Activated CD8-positive, alpha-beta memory T cell treated with anti-CD3 and anti-CD28 coated beads, Interleukin-2, amount 50 U/mL, for 48 hours (primary cell): Measurements from ENCODE around the gene DOK7.
"Not testable (repeated sequence)": the region's sequence is repeated elsewhere in the genome, so short reads cannot be mapped to it uniquely, and the experiment has no call there.

Source experiments
- DNase-seq: peaks from one replicate; pipeline ENCODE4 v3.0.0-alpha.2; 2020

Gene DOK7

GRCh38 chr4:3443750-3444309, 19.3 kb upstream of the DOK7 start:
- DNase-seq = no peak

- no peak for DNase-seq
These were observed 18.6 kb upstream of the DOK7 start for GRCh38 chr4:3444351-3445110.

GRCh38 chr4:3445111-3445820, 17.8 kb upstream of the DOK7 start:
- DNase-seq = no peak

GRCh38 chr4:3445829-3446545, 17.1 kb upstream of the DOK7 start:
- no peak for DNase-seq

GRCh38 chr4:3446631-3447320, 16.3 kb upstream of the DOK7 start:
- no peak for DNase-seq

- DNase-seq = no peak
These were observed 15.4 kb upstream of the DOK7 start for GRCh38 chr4:3447431-3448395.

- DNase-seq = no peak
These were observed 14.0 kb upstream of the DOK7 start for GRCh38 chr4:3449047-3449573.

- no peak for DNase-seq
These were observed 13.3 kb upstream of the DOK7 start for GRCh38 chr4:3449574-3450534.

- no peak for DNase-seq
These were observed 12.5 kb upstream of the DOK7 start for GRCh38 chr4:3450643-3451042.

- no peak for DNase-seq
These were observed 11.2 kb upstream of the DOK7 start for GRCh38 chr4:3451956-3452355.

GRCh38 chr4:3452376-3452775, 10.7 kb upstream of the DOK7 start:
- no peak for DNase-seq

GRCh38 chr4:3455596-3455995, 7.5 kb upstream of the DOK7 start:
- DNase-seq = not testable (repeated sequence)

- no peak for DNase-seq
These were observed 4.7 kb upstream of the DOK7 start for GRCh38 chr4:3458371-3458770.

- DNase-seq = not testable (repeated sequence)
These were observed 4.0 kb upstream of the DOK7 start for GRCh38 chr4:3459156-3459555.

- no peak for DNase-seq
These were observed 2.2 kb upstream of the DOK7 start for GRCh38 chr4:3460926-3461325.

- no peak for DNase-seq
These were observed 1.4 kb upstream of the DOK7 start for GRCh38 chr4:3461515-3462291.

GRCh38 chr4:3462321-3462789, 751 bp upstream of the DOK7 start:
- no peak for DNase-seq

- DNase-seq = no peak
These were observed 646 bp downstream of the DOK7 start for GRCh38 chr4:3463556-3464348.
